AG08396 (cell line): ENCODE data around the gene PCGF3.
A peak's percentile ranks its signal among the peaks of the same experiment; 100 is the strongest.
"Not testable (repeated sequence)": the region's sequence is repeated elsewhere in the genome, so short reads cannot be mapped to it uniquely, and the experiment has no call there.

Source experiments
- DNase-seq: peaks from one replicate; pipeline ENCODE4 v3.0.0; 2012; ENCODE audit warnings: low spot score, mixed read lengths

Gene PCGF3

GRCh38 chr4:704198-704891 is 1.3 kb upstream of the PCGF3 start:
- no peak for DNase-seq

GRCh38 chr4:704971-705277 is 708 bp upstream of the PCGF3 start:
- DNase-seq, result no peak

- DNase-seq, result not testable (repeated sequence)
These were observed 526 bp downstream of the PCGF3 start for GRCh38 chr4:706083-706633.

- no peak for DNase-seq
These were observed 1.4 kb downstream of the PCGF3 start for GRCh38 chr4:706834-707598.

- DNase-seq, result no peak
These were observed 2.4 kb downstream of the PCGF3 start for GRCh38 chr4:707929-708630.

- no peak for DNase-seq
These were observed 3.0 kb downstream of the PCGF3 start for GRCh38 chr4:708631-708933.

GRCh38 chr4:709348-709747 is 3.7 kb downstream of the PCGF3 start:
- no peak for DNase-seq

GRCh38 chr4:710116-710515 is 4.5 kb downstream of the PCGF3 start:
- DNase-seq, result no peak

GRCh38 chr4:710916-711315 is 5.3 kb downstream of the PCGF3 start:
- no peak for DNase-seq

- DNase-seq, result no peak
These were observed 6.5 kb downstream of the PCGF3 start for GRCh38 chr4:712093-712492.

GRCh38 chr4:712916-713632 is 7.4 kb downstream of the PCGF3 start:
- no peak for DNase-seq

- DNase-seq, result no peak
These were observed 8.5 kb downstream of the PCGF3 start for GRCh38 chr4:714087-714486.

- no peak for DNase-seq
These were observed 12.1 kb downstream of the PCGF3 start for GRCh38 chr4:717601-718320.

GRCh38 chr4:718460-718859 is 12.8 kb downstream of the PCGF3 start:
- no peak for DNase-seq

GRCh38 chr4:720111-720860 is 14.7 kb downstream of the PCGF3 start:
- DNase-seq, result no peak

GRCh38 chr4:721261-722168 is 15.9 kb downstream of the PCGF3 start:
- DNase-seq, result peak; percentile 43

GRCh38 chr4:722169-722725 is 16.6 kb downstream of the PCGF3 start:
- DNase-seq, result no peak

- DNase-seq, result no peak
These were observed 17.3 kb downstream of the PCGF3 start for GRCh38 chr4:722851-723360.

- no peak for DNase-seq
These were observed 18.3 kb downstream of the PCGF3 start for GRCh38 chr4:723751-724530.
